Body of pancreas (tissue), 4 donors: Measurements from ENCODE around the gene CHRD.

Experiments used
- POLR2A ChIP-seq, 3 donors: fragments of 450-650 bp; IDR thresholded peaks; one replicate each; pipeline ENCODE4 v1.6.1; 2016; ENCODE audit warnings: antibody characterized with exemption in 3 of 3, mild to moderate bottlenecking in 2 of 3
- TF ChIP-seq, protein P1 (sequence below), 7 experiments: fragments of 450-650 bp in 4 of 7; fragments of 200-600 bp in 3 of 7; sonication (generic) in 3 of 7; IDR thresholded peaks; one replicate each; pipeline ENCODE4 v1.5.1; 2016 to 2019; ENCODE audit warnings: antibody characterized with exemption in 7 of 7

DNA sequence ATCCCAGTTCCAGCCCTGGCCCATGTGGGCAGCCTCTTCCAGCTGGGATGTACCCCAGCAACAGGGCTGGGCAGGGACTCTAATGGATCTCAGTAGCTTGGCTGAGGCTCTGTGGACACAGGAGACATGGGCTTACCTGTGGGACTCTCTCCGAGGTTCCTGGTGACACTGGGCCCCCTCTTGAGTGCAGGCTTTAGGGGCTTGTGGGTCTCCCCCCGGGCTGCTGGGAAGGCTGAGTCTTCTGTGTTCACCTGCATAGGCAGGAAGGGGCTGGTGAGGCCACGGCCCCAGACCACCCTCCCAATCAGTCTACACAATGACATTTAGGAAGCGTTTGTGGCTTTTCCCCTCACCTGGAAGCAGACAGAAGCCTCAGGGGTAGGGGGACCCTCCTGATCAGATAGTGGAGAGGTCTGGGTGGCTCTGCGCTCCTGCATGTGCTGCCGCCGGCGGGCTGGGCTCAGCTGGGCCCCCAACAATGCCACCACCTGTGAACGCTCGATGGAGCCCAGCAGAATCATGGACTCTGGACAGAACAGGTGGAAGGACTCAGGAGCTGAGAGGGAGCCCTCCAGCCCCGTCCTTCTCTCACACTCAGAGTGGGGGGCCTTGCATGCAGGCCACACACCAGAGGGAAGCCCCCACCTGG, 26.8 kb upstream of the CHRD start:
- TF ChIP-seq, protein P1, sequence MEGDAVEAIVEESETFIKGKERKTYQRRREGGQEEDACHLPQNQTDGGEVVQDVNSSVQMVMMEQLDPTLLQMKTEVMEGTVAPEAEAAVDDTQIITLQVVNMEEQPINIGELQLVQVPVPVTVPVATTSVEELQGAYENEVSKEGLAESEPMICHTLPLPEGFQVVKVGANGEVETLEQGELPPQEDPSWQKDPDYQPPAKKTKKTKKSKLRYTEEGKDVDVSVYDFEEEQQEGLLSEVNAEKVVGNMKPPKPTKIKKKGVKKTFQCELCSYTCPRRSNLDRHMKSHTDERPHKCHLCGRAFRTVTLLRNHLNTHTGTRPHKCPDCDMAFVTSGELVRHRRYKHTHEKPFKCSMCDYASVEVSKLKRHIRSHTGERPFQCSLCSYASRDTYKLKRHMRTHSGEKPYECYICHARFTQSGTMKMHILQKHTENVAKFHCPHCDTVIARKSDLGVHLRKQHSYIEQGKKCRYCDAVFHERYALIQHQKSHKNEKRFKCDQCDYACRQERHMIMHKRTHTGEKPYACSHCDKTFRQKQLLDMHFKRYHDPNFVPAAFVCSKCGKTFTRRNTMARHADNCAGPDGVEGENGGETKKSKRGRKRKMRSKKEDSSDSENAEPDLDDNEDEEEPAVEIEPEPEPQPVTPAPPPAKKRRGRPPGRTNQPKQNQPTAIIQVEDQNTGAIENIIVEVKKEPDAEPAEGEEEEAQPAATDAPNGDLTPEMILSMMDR (IDR thresholded peaks at IDR 0.05) = no peak
- TF ChIP-seq POLR2A (IDR thresholded peaks at IDR 0.05) = no peak
